Activated T-cell treated with anti-CD3 and anti-CD28 coated beads for 24 hours (primary cell): ENCODE measurements around the gene TSR2.
"Not testable (repeated sequence)": the region's sequence is repeated elsewhere in the genome, so short reads cannot be mapped to it uniquely, and the experiment has no call there.

ENCODE experiments used
- DNase-seq: peaks from one replicate; pipeline ENCODE4 v3.0.0-alpha.2; 2020; ENCODE audit warnings: low read depth

Gene TSR2

DNA sequence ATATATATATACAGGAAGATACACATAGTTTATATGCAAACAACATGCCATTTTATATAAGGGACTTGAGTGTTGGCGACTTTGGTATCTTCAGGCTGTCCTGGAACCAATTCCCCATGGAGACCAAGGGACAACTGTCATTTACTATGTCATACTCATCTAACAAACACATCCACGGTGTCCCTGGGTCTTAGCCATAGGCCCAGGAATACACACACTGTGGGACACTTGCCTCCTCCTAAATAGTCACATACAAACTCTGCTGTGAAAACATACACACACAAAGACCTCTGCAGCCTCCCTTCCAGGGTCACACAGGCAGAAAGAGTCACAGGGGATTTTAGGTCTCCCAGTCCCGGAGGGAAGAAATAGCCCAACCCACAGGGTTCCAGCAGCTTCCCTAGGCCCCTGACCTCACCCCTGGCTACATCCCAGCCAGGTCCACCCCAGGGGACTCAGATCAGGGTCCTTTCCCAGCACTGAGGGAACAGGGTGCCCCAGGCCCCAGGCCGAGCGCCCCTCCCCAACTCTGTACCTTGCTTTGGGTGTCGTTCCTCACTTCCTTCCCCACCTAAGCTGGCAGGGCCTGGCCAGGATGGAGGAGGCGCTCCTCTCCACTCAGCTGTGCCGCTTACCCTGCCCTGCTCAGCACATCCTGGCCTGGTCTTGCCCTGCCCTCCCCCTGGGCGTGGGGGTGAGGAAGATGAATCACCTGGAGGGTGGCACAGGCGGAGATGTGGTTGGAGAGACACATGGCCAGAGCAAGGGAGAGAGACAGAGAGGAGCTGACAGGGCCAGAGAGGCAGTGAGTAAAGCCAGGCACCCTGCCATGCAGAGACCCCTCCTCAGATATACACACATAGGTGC is 34.0 kb downstream of the TSR2 start:
- no peak for DNase-seq

DNA sequence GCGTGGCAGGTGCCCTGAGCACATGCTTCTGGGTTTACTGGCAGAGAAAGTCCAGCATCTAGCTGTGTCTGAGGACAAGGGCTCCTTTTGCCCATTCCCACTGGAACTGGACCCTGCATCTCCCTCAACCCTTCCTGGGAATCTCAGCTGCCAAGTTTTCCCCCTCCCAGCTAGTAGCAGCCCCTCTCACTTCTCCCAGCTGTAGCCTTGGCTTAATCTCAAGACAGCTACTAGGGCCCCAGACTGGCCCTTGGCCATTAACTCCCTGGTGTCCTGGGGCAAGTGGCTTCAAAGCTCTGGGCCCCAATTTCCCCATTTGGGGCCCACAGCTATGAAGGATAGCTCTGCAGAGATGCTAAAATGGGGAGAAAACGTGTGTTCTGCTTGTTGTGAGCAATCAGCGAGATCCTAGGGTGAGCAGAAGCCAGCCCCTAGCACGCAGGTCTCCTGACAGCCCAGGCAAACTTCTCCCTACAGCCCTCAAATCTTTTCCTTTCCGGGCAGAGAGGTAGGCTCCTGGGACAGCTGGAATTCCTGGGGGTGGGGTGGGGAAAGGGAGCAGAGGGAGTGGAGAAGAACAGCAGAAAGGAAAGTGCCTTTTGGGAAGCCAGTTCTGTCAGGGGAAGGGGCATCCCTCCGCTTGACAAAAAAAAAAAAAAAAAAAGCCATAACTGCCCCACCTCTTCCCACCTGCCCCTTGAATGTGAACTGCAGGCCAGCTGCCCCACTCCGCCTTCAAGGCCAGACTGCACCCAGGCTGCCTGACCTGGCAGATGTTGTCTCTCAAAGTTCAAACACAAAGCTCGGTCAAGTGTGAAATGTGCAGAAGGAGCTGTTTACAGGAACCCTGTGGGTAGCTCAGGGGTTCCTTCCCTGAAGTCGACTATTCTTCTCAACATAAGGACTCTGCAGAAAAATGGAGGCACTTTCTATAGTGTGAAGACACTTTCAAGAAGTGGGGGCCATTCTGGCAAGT is 39.2 kb downstream of the TSR2 start:
- DNase-seq = no peak

DNA sequence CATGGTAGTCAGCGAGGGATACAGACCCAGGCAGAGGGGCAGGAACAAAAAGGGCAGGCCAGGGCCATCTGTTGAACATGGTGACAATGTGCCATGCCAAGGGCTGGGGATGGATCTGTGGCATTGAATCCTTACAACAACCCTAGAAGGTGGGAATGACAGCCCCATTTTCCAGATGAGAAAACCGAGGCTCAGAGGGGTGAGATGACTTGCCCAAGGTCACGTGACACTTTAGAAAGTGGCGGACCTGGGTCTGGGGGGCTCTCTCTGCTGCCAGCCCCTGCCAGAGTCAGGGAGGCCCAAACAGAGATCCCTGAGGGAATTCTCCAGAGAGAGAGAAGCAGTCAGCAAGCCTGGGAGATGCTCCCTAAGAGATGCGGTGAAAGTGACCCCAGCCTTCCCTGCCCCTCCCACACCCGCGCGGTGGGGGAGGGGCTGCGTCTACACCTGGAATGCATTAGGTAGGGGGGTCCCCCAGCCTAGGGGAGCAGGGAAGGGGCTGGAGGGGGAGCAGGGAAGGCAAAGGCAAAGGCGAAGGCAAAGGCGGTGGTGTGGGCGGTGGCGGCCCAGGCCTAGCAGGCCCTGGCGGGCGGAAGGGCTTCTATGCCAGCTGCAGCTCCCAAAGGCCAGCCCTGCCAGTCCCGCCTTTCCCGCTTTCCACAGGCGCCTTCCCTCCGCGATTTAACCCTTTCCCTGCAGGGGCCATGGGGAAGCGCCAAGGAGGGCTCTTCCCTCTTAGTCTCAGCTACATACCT is 42.8 kb downstream of the TSR2 start:
- DNase-seq = no peak

DNA sequence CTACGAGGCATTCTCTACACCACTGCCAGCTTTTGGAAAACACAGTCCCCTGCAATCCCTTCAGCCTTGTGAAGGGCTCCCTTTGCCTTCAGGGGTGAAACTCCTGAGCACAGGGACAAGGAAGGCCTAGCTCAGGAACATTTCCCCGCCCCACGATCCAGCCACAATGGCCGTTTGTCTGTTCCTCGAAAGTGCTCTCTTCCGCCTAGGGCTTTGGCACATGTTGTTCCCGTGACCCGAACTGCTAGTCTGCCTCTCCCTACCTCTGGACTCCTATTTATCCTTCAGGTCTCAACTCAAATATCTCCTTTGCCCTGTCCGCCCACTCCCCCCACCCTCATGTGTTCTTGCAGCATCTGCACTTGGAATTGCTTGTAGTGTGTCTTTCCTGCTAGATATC is 43.7 kb downstream of the TSR2 start:
- no peak for DNase-seq

DNA sequence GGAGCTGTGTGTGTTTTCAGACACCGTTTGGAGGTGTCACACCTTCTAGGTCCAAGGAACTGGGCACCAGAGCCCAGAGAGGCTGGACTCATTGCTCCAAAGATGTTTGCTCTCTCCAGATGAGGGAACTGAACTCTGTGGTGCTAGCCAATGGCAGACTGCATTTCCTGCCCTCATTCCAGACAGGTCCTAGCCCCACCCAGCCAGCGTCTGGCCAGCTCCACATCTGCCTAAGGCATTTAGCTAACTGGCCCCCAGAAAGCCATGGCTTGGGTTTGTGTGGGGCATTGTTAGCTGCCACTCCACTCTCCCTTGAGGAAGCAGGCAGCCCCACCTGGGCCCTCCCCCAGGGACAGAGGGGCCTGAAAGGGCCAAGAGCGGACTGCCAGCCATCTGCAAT is 44.5 kb downstream of the TSR2 start:
- no peak for DNase-seq

DNA sequence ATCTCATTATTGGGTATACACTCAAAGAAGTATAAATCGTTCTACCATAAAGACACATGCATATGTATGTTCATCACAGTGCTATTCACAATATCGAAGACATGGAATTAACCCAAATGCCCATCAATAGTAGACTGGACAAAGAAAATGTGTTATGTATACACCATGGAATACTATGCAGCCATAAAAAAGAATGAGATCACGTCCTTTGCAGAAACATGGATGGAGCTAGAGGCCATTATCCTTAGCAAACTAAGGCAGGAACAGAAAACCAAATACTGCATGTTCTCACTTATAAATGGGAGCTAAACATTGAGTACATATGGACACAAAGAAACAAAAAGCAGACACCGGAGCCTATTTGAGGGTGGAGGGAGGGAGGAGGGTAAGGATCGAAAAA is 49.6 kb downstream of the TSR2 start:
- DNase-seq = not testable (repeated sequence)

GRCh38 chrX:54492340-54492739 is 52.1 kb downstream of the TSR2 start:
- no peak for DNase-seq

GRCh38 chrX:54494166-54494988 is 54.2 kb downstream of the TSR2 start:
- DNase-seq = no peak
